Kidney (tissue), 14 donors: ENCODE measurements around the gene EFCAB11. TPM values are rescaled to one million over a fixed set of nuclear protein-coding genes. Genes with fewer than 3 reads are reported as not detected.

Experiments used
- DNase-seq, 5 donors: peaks; one replicate each; pipeline ENCODE4 v3.0.0-alpha.2; 2013 to 2020
- FAIRE-seq: peaks from 2 replicates; lab custom pipeline; 2012; peaks lifted over from hg19 to GRCh38; lab: Jason Lieb, UNC
- H3K27ac ChIP-seq, 2 donors: one replicate each; pipeline ENCODE4 v1.7.0; 2013; ENCODE audit warnings: low read depth in 2 of 2, low read length in 2 of 2, inconsistent platforms in 1 of 2
- H3K27me3 ChIP-seq: one replicate; pipeline ENCODE4 v1.7.1; 2013; ENCODE audit warnings: low read length, inconsistent platforms; ENCODE audit not compliant: control insufficient read depth, insufficient read depth
- H3K36me3 ChIP-seq, 3 donors: one replicate each; pipeline versions ENCODE4 v1.7.0 to v1.7.1; 2013; ENCODE audit warnings: low read length in 3 of 3, control low read depth in 1 of 3, inconsistent platforms in 1 of 3; ENCODE audit not compliant: insufficient read depth in 3 of 3, control insufficient read depth in 2 of 3
- H3K4me1 ChIP-seq, 3 donors: one replicate each; pipeline versions ENCODE4 v1.7.0 to v1.7.1; 2013; ENCODE audit warnings: low read length in 3 of 3, inconsistent platforms in 1 of 3, low read depth in 1 of 3; ENCODE audit not compliant: control insufficient read depth in 2 of 3, insufficient read depth in 2 of 3
- H3K4me3 ChIP-seq, 3 donors: one replicate each; pipeline versions ENCODE4 v1.7.0 to v1.8.1; 2013; ENCODE audit warnings: low read length in 3 of 3, control low read depth in 1 of 3, inconsistent platforms in 1 of 3
- H3K9ac ChIP-seq, 3 donors: one replicate each; pipeline versions ENCODE4 v1.7.0 to v1.7.1; 2013; ENCODE audit warnings: low read length in 3 of 3, control low read depth in 1 of 3, inconsistent platforms in 1 of 3
- H3K9me3 ChIP-seq, 3 donors: one replicate each; pipeline versions ENCODE4 v1.7.0 to v1.7.1; 2013; ENCODE audit warnings: low read length in 3 of 3, control low read depth in 1 of 3, inconsistent platforms in 1 of 3; ENCODE audit not compliant: control insufficient read depth in 2 of 3, insufficient read depth in 1 of 3
- CTCF ChIP-seq: IDR thresholded peaks from 3 replicates; pipeline ENCODE4 v1.5.1; 2012; ENCODE audit warnings: mild to moderate bottlenecking, moderate library complexity, borderline replicate concordance; ENCODE audit not compliant: insufficient read depth; ENCODE audit errors: extremely low read depth
- intact Hi-C: fragments of 100-400 bp; cut with DNase I; formaldehyde crosslinking; loops from one replicate; pipeline ENCODE4 v1.11.1; 2022
- polyA plus RNA-seq: library from polyadenylated mRNA; stranded (reverse); fragments of 350-450 nt; fragmentation: Illumina TruSeq; extraction: RNeasy Lipid Tissue Mini Kit (QIAGEN cat#74804); gene quantifications from one replicate; pipeline ENCODE4 v1.2.3, GENCODE V29; 2014; ENCODE audit warnings: low read depth, low replicate concordance; ENCODE audit not compliant: insufficient read depth
- total RNA-seq: library from RNA; stranded (reverse); fragmentation: NEBNext Ultra II Directional; extraction: Animal tissue kit (Norgen Biotek cat#: 25700); gene quantifications from one replicate; pipeline ENCODE4 v1.2.1, GENCODE V29; 2021
- donor health status: control.
- donor health status: control.
- donor health status: control.
- donor health status: control.
- donor health status: control.
- donor health status: DM: yes; HTN: yes; CAD: no.
- donor health status: Normal renal cell carcinoma (clear cell type).

Gene EFCAB11
- total and polyA plus RNA-seq, 2 donors from 2014 or later: 8.4 to 8.9 TPM

- Histone ChIP-seq H3K9me3 (no peaks in the 10 kb centered on the region), H3K36me3 (no peaks in the 10 kb centered on the region), H3K9ac (no peak overlapping the region), H3K4me3 (no peak overlapping the region), H3K27ac (no peak overlapping the region), H3K4me1 (no peaks in the 10 kb centered on the region), H3K27me3 (no peaks in the 10 kb centered on the region)
- DNase-seq: no peak
- intact Hi-C loops: no loop called here
- no peak for TF ChIP-seq CTCF
- FAIRE-seq: no peak
Measured at GRCh38 chr14:89903340-89903952, 51.1 kb downstream of the EFCAB11 start.

DNA sequence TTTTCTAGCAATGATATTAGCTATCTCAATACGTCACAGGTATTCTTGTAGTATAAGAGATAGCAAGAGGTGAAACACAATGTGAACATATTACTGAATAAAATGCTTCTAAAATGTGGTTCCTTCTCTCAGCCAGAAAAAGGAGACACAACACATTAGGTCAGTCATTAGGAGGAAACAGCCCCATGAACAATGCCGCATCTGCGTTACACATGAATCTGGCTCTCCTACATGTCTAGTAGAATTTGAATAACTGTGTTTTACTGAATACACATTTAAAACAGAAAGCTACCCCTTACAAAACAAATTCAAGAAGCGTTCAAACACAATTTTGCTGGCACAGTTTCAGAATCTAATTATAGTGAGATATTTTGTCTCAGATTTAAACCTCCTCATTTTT is 51.6 kb downstream of the EFCAB11 start:
- TF ChIP-seq CTCF: no peak
- FAIRE-seq (no peak), DNase-seq (no peak)
- Histone ChIP-seq H3K4me3 (no peak overlapping the region), H3K9ac (no peak overlapping the region), H3K9me3 (no peaks in the 10 kb centered on the region), H3K27me3 (no peaks in the 10 kb centered on the region), H3K36me3 (no peaks in the 10 kb centered on the region), H3K4me1 (no peaks in the 10 kb centered on the region), H3K27ac (no peak overlapping the region)
- intact Hi-C loops: no loop called here

GRCh38 chr14:89900802-89901201 is 53.7 kb downstream of the EFCAB11 start:
- Histone ChIP-seq H3K4me3 (no peak overlapping the region), H3K9me3 (no peaks in the 10 kb centered on the region), H3K4me1 (no peaks in the 10 kb centered on the region), H3K27ac (no peak overlapping the region), H3K27me3 (no peaks in the 10 kb centered on the region), H3K9ac (no peak overlapping the region), H3K36me3 (no peaks in the 10 kb centered on the region)
- DNase-seq (no peak), FAIRE-seq (no peak)
- intact Hi-C loops: no loop called here
- TF ChIP-seq CTCF: no peak
